Common myeloid progenitor, CD34-positive (primary cell): Measurements from ENCODE around the gene COMMD10. TPM values are rescaled to one million over a fixed set of nuclear protein-coding genes. Genes with fewer than 3 reads are reported as not detected.
A peak's percentile ranks its signal among the peaks of the same experiment; 100 is the strongest.

Experiments used
- CTCF ChIA-PET: fragments of 350-600 bp; sonication (Branson Sonifier 250); formaldehyde crosslinking; loops from one replicate; lab custom pipeline; 2021; ENCODE audit warnings: antibody characterized with exemption; lab: Charles Lee
- POLR2A ChIA-PET: fragments of 350-600 bp; sonication (Branson Sonifier 250); formaldehyde crosslinking; loops from one replicate; lab custom pipeline; 2021; ENCODE audit warnings: antibody characterized with exemption; lab: Charles Lee
- DNase-seq, 3 donors: peaks; one replicate each; pipeline versions ENCODE4 v3.0.0 to v3.0.0-alpha.2; 2013
- H3K27ac ChIP-seq, 2 experiments: 1 replicate in 1 of 2; 2 replicates in 1 of 2; pipeline ENCODE4 v1.7.0; 2013; ENCODE audit warnings: inconsistent platforms in 2 of 2, low read length in 2 of 2, mild to moderate bottlenecking in 2 of 2, low read depth in 1 of 2, moderate library complexity in 1 of 2; ENCODE audit not compliant: severe bottlenecking in 2 of 2, insufficient read depth in 1 of 2, poor library complexity in 1 of 2
- H3K27me3 ChIP-seq, 5 experiments: replicated peaks in 2 of 5; 1 replicate in 3 of 5; 2 replicates in 2 of 5; pipeline versions ENCODE4 v1.6.1 to v1.7.0; 2013; ENCODE audit warnings: low read length in 4 of 5, mild to moderate bottlenecking in 2 of 5, moderate library complexity in 2 of 5, inconsistent platforms in 1 of 5; ENCODE audit not compliant: insufficient read depth in 5 of 5, control insufficient read depth in 4 of 5
- H3K36me3 ChIP-seq, 4 experiments: 1 replicate in 2 of 4; 2 replicates in 2 of 4; pipeline versions ENCODE4 v1.6.1 to v1.7.0; 2013; ENCODE audit warnings: low read length in 3 of 4, control low read depth in 1 of 4, mild to moderate bottlenecking in 1 of 4; ENCODE audit not compliant: control insufficient read depth in 4 of 4, insufficient read depth in 4 of 4
- H3K4me1 ChIP-seq, 4 experiments: 1 replicate in 3 of 4; 2 replicates in 1 of 4; pipeline versions ENCODE4 v1.6.1 to v1.7.1; 2013; ENCODE audit warnings: low read length in 3 of 4, mild to moderate bottlenecking in 3 of 4, control low read depth in 1 of 4, inconsistent platforms in 1 of 4, moderate library complexity in 1 of 4; ENCODE audit not compliant: control insufficient read depth in 4 of 4, insufficient read depth in 4 of 4; ENCODE audit errors: control extremely low read depth in 1 of 4
- H3K4me3 ChIP-seq, 7 experiments: 1 replicate in 4 of 7; 2 replicates in 3 of 7; pipeline versions ENCODE4 v1.5.1 to v1.7.0; 2013; ENCODE audit warnings: mild to moderate bottlenecking in 7 of 7, low read length in 6 of 7, moderate library complexity in 6 of 7, inconsistent platforms in 2 of 7, low read depth in 2 of 7, control low read depth in 1 of 7; ENCODE audit not compliant: insufficient read depth in 4 of 7, control insufficient read depth in 1 of 7; ENCODE audit errors: extremely low read depth in 1 of 7
- H3K9me3 ChIP-seq, 5 experiments: 1 replicate in 4 of 5; 2 replicates in 1 of 5; pipeline versions ENCODE4 v1.6.1 to v1.7.1; 2013; ENCODE audit warnings: low read length in 4 of 5, mild to moderate bottlenecking in 2 of 5, inconsistent platforms in 1 of 5, low read depth in 1 of 5, moderate library complexity in 1 of 5; ENCODE audit not compliant: control insufficient read depth in 4 of 5, insufficient read depth in 2 of 5; ENCODE audit errors: control extremely low read depth in 1 of 5
- WGBS: methylation state at CpG from one replicate; pipeline ENCODE4 v1.1.5; 2013; ENCODE audit not compliant: insufficient coverage; 5-methylcytosine and 5-hydroxymethylcytosine counted together
- polyA plus RNA-seq: library from polyadenylated mRNA; unstranded; fragments of 120-200 nt; gene quantifications from one replicate; pipeline ENCODE4 v1.2.1, GENCODE V29; 2013

Gene COMMD10
- 37.8 TPM for polyA plus RNA-seq

DNA sequence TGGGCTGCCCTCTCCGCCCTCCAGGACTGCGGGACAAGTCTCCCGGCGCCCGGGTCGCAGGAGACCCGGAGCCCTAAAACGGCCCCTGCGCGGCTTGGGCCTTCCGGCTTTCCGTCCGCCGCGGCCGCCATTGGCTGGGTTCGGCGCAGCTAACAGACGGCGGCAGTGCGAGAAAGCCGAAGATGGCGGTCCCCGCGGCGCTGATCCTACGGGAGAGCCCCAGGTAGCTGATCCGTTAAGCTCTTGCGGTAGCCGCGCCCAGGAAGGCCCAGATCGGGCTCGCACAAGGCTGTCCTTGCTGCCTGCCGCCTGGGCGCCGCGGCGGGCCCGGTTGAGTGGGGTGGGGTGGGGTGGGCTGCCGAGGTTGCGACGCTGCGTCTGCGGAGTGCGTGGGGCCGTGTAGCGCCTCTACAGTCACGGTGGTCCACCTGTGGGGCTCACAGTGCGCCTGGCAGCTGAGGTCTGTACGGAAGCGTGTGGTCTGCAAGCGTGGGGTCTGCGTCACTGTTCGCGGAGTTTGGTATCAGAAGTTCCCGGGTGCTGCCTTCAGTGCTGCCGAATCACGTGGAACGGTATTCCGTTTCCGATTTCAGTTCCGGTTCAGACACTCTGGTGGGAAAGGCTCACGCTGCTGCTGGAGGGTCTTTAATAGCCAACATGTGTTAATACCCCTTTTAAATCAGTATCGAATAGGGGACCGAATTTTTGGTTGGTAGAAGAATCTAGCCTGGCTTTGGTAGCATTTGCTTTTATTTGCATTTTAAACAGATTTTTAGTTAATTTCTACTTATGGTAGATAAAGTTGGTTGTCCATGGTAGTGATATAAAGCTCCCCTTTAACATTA, at the start of gene COMMD10:
TSS of gene COMMD10 (plus strand) at position 155 of the 845 bp plus-strand sequence.
- peak within 1 kb of the TSS; percentile 64 to 90 for H3K27ac ChIP-seq
- peak within 1 kb of the TSS; percentile 41 to 98 (median 85) for H3K4me3 ChIP-seq
- no peaks in the 10 kb centered on the region for H3K27me3 ChIP-seq
- H3K4me1 ChIP-seq: peaks cover 9 to 16% (median 14%) of the 10 kb centered on the region in 4 experiments
- H3K36me3 ChIP-seq: peaks cover 0 to 9% (median 5%) of the 10 kb centered on the region in 4 experiments
- peak; percentile 84 to 94 (median 89) for DNase-seq
- H3K9me3 ChIP-seq: no peaks in the 10 kb centered on the region
- 0% methylated on average over 51 of the region's 65 CpGs for WGBS
- ChIA-PET POLR2A (interaction anchor here (0.7 to 1.4 kb wide), 3 partner anchors 10 to 407 kb away, joined by 3 read pairs; no protein-coding TSS in a partner anchor), CTCF (interaction anchor here (1.2 to 1.8 kb wide), 3 partner anchors 9 to 17 kb away, joined by 4 to 6 read pairs (median 5); no protein-coding TSS in a partner anchor)

DNA sequence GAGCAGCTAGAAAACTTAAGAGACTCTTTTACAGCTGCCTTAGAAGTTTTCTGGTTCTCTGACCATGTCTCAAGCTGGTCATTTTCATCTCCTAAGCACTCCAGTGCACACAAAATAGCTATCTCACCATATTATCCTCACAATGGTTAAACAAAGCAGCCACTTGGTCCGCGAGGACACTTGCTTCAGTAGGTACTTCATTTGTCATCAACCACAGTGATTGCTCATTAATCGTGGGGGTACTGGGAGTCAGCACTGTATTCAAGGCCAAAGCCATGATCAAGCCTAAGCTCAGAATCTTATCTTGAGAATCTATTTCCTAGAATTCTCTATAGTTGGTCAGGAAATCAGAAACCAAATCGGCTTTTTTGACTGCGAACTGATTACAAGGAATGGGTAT, 49.7 kb upstream of the COMMD10 start:
- Histone ChIP-seq H3K27ac (no peak overlapping the region), H3K9me3 (no peaks in the 10 kb centered on the region), H3K4me1 (peaks cover 11 to 26% (median 15%) of the 10 kb centered on the region in 4 experiments), H3K4me3 (no peak overlapping the region), H3K36me3 (no peaks in the 10 kb centered on the region), H3K27me3 (no peaks in the 10 kb centered on the region)
- 94% methylated on average over 2 of the region's 5 CpGs for WGBS
- ChIA-PET POLR2A (no interaction called here), CTCF (interaction anchor here (1.5 kb wide), 1 partner anchor 33 kb away, joined by 4 read pairs; no protein-coding TSS in a partner anchor)
- DNase-seq: no peak

DNA sequence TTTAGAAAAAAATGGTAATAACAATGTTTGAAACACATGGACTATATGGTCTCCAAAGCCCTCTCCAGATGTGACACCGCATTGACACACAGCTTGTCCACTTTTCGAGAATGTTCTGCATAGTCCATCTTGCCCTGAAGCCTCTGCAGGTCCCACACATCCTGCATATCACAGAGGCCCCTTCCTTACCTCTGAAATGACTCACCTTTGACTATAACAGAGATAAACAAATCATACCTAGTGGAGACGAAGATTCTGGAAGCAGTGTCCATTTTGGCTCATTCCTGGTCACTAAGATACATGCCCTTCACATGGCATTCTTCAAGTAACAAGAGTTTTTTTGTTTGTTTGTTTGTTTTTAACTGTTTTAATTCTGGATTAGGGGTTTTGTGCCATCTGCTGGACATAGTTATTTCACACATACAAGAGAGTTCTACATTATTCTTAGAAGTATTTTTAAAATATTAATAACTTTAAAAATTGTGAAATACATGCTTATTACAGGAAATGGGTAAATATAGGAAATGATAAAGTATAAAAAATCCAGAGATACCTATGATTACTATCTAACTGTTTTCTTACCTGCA, 47.5 kb upstream of the COMMD10 start:
- Histone ChIP-seq H3K9me3 (no peaks in the 10 kb centered on the region), H3K4me3 (no peak overlapping the region), H3K27me3 (no peaks in the 10 kb centered on the region), H3K27ac (no peak overlapping the region), H3K36me3 (no peaks in the 10 kb centered on the region), H3K4me1 (peaks cover 11 to 26% (median 13%) of the 10 kb centered on the region in 4 experiments)
- DNase-seq: peak in 2 of 3 donors; percentile 9 to 14
- POLR2A ChIA-PET: no interaction called here
- 95% methylated on average over 2 of the region's 3 CpGs for WGBS
- CTCF ChIA-PET: no interaction called here

DNA sequence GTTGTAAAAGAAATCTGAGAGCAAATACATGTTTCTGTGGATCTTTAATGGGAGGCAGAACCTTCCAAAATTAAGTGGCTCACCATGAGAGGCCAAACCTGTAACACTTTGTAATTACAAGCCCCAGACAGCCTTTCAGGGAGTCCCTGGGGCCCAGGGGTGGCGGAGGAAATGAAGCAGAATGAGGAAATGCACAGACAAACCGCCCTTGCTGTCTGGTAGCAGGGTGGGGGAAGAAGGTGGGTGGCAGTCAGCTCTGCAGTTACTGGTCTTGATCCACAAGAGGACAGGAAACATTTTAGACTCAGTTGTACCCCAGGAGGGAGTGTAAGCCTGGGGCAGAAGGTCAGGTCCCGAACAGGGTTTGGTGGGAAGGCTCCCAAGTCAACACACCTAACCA, 46.0 kb upstream of the COMMD10 start:
- Histone ChIP-seq H3K9me3 (no peaks in the 10 kb centered on the region), H3K27me3 (no peaks in the 10 kb centered on the region), H3K4me3 (peak overlapping the region in 1 of 7 experiments; percentile 39), H3K27ac (no peak overlapping the region), H3K36me3 (no peaks in the 10 kb centered on the region), H3K4me1 (peaks cover 11 to 22% (median 13%) of the 10 kb centered on the region in 4 experiments)
- 20% methylated on average over 2 of the region's 3 CpGs for WGBS
- peak; percentile 9 to 64 (median 48) for DNase-seq
- ChIA-PET POLR2A (no interaction called here), CTCF (no interaction called here)

DNA sequence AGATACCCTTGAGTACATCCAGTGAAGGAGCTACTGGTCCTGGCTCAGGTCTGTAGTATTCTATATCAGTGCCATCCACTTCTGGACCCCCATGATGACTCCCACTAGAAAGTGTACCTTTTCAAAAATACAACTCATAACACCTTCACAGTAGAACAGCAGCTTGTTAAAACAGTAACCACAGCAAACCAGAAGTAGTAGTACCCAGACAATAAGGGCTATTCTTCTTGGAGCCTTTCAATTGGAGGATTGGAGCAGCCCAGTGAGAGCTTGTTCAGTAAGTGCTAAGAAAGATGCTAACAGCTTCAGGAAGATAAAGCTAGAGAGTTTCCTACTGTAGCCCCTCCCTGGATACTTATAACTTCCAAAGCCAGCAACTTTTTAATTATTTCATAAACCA, 42.5 kb upstream of the COMMD10 start:
- POLR2A ChIA-PET: no interaction called here
- H3K4me3 ChIP-seq: no peak overlapping the region
- no peaks in the 10 kb centered on the region for H3K27me3 ChIP-seq
- no peaks in the 10 kb centered on the region for H3K36me3 ChIP-seq
- no peaks in the 10 kb centered on the region for H3K9me3 ChIP-seq
- CTCF ChIA-PET: interaction anchor here (1.1 kb wide), 1 partner anchor 26 kb away, joined by 3 read pairs; no protein-coding TSS in a partner anchor
- H3K27ac ChIP-seq: no peak overlapping the region
- peaks cover 11 to 20% (median 11%) of the 10 kb centered on the region in 4 experiments for H3K4me1 ChIP-seq
- no peak for DNase-seq

DNA sequence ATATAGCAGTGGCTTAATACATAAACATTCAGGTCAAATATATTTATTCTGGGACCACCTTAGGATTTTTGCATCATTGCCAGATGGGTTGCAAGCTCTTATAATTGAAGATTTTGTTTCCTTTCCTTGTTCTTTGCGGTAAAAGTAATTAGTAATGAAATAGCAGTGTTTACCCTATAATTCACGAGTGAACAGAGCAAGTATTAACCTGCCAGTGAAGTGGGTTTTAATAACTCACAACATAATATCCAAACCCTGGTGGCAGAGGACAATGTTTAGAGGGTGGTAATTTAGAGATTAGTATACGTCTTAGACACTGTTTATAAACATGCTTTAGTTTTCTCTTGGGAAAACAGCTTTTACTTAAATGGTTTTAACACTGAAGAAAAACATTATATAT, 40.8 kb upstream of the COMMD10 start:
- peaks cover 0 to 4% (median 2%) of the 10 kb centered on the region in 4 experiments for H3K4me1 ChIP-seq
- no peaks in the 10 kb centered on the region for H3K36me3 ChIP-seq
- WGBS: no CpG with 5 or more reads among the region's 3 CpGs
- ChIA-PET POLR2A (no interaction called here), CTCF (interaction anchor here (1.0 kb wide), 1 partner anchor 25 kb away, joined by 3 read pairs; no protein-coding TSS in a partner anchor)
- H3K27ac ChIP-seq: no peak overlapping the region
- H3K27me3 ChIP-seq: no peaks in the 10 kb centered on the region
- H3K9me3 ChIP-seq: no peaks in the 10 kb centered on the region
- DNase-seq: no peak
- H3K4me3 ChIP-seq: no peak overlapping the region
